ENCODE data around the gene KLRC4.
"Not testable (repeated sequence)": the region's sequence is repeated elsewhere in the genome, so short reads cannot be mapped to it uniquely, and the experiment has no call there.

KLRC4 gene

DNA sequence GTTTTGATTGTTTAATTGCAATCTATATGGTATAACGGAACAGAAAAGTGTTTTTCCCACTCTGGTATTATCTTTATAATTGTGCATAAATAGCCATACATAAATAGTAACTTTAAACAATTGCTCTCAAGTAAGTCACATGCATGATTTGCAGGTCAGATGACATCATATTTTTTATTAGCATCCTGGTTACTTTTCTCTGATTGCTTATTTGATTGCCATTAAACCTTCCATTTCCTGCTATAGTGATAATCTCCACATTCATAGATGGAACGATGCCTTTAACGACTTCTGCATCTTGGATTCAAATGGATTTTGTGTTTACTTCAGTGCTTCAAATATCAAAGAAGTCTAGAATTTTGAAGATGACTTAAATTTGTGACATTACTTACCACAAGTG is 16.3 kb downstream of the KLRC4 start:
- Histone ChIP-seq H4K20me1 (ENCODE audit: insufficient read depth, low read length) (no peaks in the 10 kb centered on the region), H3K9me2 (ENCODE audit: low read depth, low read length) (no peaks in the 10 kb centered on the region), H3K27me3 (ENCODE audit: insufficient read depth, low read length) (no peaks in the 10 kb centered on the region), H2AFZ (ENCODE audit: low read length) (no peak overlapping the region), H3K9me3 (ENCODE audit: low read length) (no peaks in the 10 kb centered on the region), H3F3A (ENCODE audit: insufficient read depth, low read length) (peaks cover 17% of the 10 kb centered on the region), H3K36me3 (ENCODE audit: insufficient read depth, low read length) (peaks cover 7% of the 10 kb centered on the region; the same call in 1 of the 2 replicates), H3K4me2 (ENCODE audit: low read length) (peak overlapping the region; percentile 63), H3K9ac (ENCODE audit: low read length) (peak overlapping the region; percentile 75), H3K79me2 (ENCODE audit: insufficient read depth, low read length) (peaks cover 25% of the 10 kb centered on the region), H3K4me3 (ENCODE audit: low read depth, low read length, poor library complexity, severe bottlenecking) (peak overlapping the region; percentile 15), H3K4me1 (ENCODE audit: insufficient read depth, low read length, severe bottlenecking) (peaks cover 100% of the 10 kb centered on the region), H3K27ac (ENCODE audit: low read depth, low read length, poor library complexity, severe bottlenecking) (peak overlapping the region; percentile 97)
- TF ChIP-seq EZH2 (IDR thresholded peaks at IDR 0.05; ENCODE audit: borderline replicate concordance, low read length): no peak
- TF ChIP-seq, protein P1, sequence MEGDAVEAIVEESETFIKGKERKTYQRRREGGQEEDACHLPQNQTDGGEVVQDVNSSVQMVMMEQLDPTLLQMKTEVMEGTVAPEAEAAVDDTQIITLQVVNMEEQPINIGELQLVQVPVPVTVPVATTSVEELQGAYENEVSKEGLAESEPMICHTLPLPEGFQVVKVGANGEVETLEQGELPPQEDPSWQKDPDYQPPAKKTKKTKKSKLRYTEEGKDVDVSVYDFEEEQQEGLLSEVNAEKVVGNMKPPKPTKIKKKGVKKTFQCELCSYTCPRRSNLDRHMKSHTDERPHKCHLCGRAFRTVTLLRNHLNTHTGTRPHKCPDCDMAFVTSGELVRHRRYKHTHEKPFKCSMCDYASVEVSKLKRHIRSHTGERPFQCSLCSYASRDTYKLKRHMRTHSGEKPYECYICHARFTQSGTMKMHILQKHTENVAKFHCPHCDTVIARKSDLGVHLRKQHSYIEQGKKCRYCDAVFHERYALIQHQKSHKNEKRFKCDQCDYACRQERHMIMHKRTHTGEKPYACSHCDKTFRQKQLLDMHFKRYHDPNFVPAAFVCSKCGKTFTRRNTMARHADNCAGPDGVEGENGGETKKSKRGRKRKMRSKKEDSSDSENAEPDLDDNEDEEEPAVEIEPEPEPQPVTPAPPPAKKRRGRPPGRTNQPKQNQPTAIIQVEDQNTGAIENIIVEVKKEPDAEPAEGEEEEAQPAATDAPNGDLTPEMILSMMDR (IDR thresholded peaks at IDR 0.05; ENCODE audit: low read length): no peak

DNA sequence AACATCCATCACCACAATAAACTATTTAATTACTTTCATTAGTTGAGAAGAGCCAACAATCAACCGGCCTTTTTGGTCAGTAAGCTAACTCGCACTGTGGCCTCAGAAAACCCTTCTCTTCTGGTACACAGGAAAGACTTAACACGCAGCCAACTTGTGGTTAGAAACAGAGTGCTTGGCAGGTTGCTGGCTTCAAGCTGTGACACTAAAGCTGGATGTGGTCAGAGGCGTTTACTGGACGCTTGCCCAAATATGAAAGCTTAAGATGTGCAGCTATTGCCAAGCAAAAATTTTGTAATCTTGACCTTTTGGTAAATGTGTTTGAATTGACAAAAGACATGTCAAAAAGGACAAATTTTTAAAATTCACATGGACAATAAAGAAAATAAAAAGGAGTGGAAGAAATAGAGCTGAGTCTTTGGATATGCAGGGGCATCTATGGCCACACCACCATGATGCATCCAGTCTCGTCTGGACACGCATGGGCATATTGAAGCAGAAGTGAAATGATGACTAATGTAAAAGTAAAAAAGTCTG is 17.1 kb downstream of the KLRC4 start:
- Histone ChIP-seq H4K20me1 (ENCODE audit: insufficient read depth, low read length) (no peaks in the 10 kb centered on the region), H2AFZ (ENCODE audit: low read length) (no peak overlapping the region), H3K27me3 (ENCODE audit: insufficient read depth, low read length) (no peaks in the 10 kb centered on the region), H3K9me3 (ENCODE audit: low read length) (no peaks in the 10 kb centered on the region), H3K79me2 (ENCODE audit: insufficient read depth, low read length) (peaks cover 33% of the 10 kb centered on the region), H3K4me1 (ENCODE audit: insufficient read depth, low read length, severe bottlenecking) (peaks cover 99% of the 10 kb centered on the region), H3K4me2 (ENCODE audit: low read length) (peak overlapping the region; percentile 63), H3K9me2 (ENCODE audit: low read depth, low read length) (no peaks in the 10 kb centered on the region), H3F3A (ENCODE audit: insufficient read depth, low read length) (peaks cover 16% of the 10 kb centered on the region), H3K4me3 (ENCODE audit: low read depth, low read length, poor library complexity, severe bottlenecking) (peak overlapping the region; percentile 29), H3K36me3 (ENCODE audit: insufficient read depth, low read length) (peaks cover 9% of the 10 kb centered on the region), H3K9ac (ENCODE audit: low read length) (peak overlapping the region; percentile 75), H3K27ac (ENCODE audit: low read depth, low read length, poor library complexity, severe bottlenecking) (peak overlapping the region; percentile 97)
- no peak for TF ChIP-seq EZH2 (IDR thresholded peaks at IDR 0.05; ENCODE audit: borderline replicate concordance, low read length)
- TF ChIP-seq, protein P1 (IDR thresholded peaks at IDR 0.05; ENCODE audit: low read length): no peak

GRCh38 chr12:10390991-10391390 is 18.6 kb downstream of the KLRC4 start:
- peaks cover 16% of the 10 kb centered on the region; the same call in 1 of the 2 replicates for H3F3A ChIP-seq (ENCODE audit: insufficient read depth, low read length)
- not testable (repeated sequence) for H4K20me1 ChIP-seq (ENCODE audit: insufficient read depth, low read length); H3K9me3 ChIP-seq (ENCODE audit: low read length); H3K4me3 ChIP-seq (ENCODE audit: low read depth, low read length, poor library complexity, severe bottlenecking); H2AFZ ChIP-seq (ENCODE audit: low read length); H3K27me3 ChIP-seq (ENCODE audit: insufficient read depth, low read length); H3K9me2 ChIP-seq (ENCODE audit: low read depth, low read length)
- H3K4me2 ChIP-seq (ENCODE audit: low read length): peak overlapping the region; percentile 8; the same call in 1 of the 2 replicates
- peaks cover 43% of the 10 kb centered on the region for H3K79me2 ChIP-seq (ENCODE audit: insufficient read depth, low read length)
- peak overlapping the region; percentile 97 for H3K27ac ChIP-seq (ENCODE audit: low read depth, low read length, poor library complexity, severe bottlenecking)
- peaks cover 24% of the 10 kb centered on the region for H3K36me3 ChIP-seq (ENCODE audit: insufficient read depth, low read length)
- H3K4me1 ChIP-seq (ENCODE audit: insufficient read depth, low read length, severe bottlenecking): peaks cover 93% of the 10 kb centered on the region
- peak overlapping the region; percentile 83; the same call in 1 of the 2 replicates for H3K9ac ChIP-seq (ENCODE audit: low read length)

- Histone ChIP-seq H3K9me2 (ENCODE audit: low read depth, low read length) (no peaks in the 10 kb centered on the region), H3F3A (ENCODE audit: insufficient read depth, low read length) (peaks cover 6% of the 10 kb centered on the region; the same call in 1 of the 2 replicates), H3K4me1 (ENCODE audit: insufficient read depth, low read length, severe bottlenecking) (peaks cover 82% of the 10 kb centered on the region), H3K4me3 (ENCODE audit: low read depth, low read length, poor library complexity, severe bottlenecking) (peak within 1 kb of the TSS; percentile 70), H3K36me3 (ENCODE audit: insufficient read depth, low read length) (peaks cover 35% of the 10 kb centered on the region), H2AFZ (ENCODE audit: low read length) (no peak within 1 kb of the TSS), H4K20me1 (ENCODE audit: insufficient read depth, low read length) (no peaks in the 10 kb centered on the region), H3K79me2 (ENCODE audit: insufficient read depth, low read length) (peaks cover 54% of the 10 kb centered on the region), H3K4me2 (ENCODE audit: low read length) (peak within 1 kb of the TSS; percentile 78), H3K27ac (ENCODE audit: low read depth, low read length, poor library complexity, severe bottlenecking) (peak within 1 kb of the TSS; percentile 97), H3K27me3 (ENCODE audit: insufficient read depth, low read length) (no peaks in the 10 kb centered on the region), H3K9ac (ENCODE audit: low read length) (peak within 1 kb of the TSS; percentile 83), H3K9me3 (ENCODE audit: low read length) (peaks cover 2% of the 10 kb centered on the region; the same call in 1 of the 2 replicates)
- TF ChIP-seq, protein P1 (IDR thresholded peaks at IDR 0.05; ENCODE audit: low read length): no peak
- TF ChIP-seq EZH2 (IDR thresholded peaks at IDR 0.05; ENCODE audit: borderline replicate concordance, low read length): no peak
Measured at GRCh38 chr12:10389904-10390303, 19.7 kb downstream of the KLRC4 start, which contains the start of gene KLRK1. KLRK1 (minus strand) TSS chr12:10390041; CDS start chr12:10388810, 1,231 bp downstream.

Measured in OCI-LY1 (cell line).